ENCODE data around the gene KCNK7. TPM values are rescaled to one million over a fixed set of nuclear protein-coding genes. Genes with fewer than 3 reads are reported as not detected.

Gene KCNK7
- total RNA-seq, 1 donor from 2014 or later = 1.5 TPM

DNA sequence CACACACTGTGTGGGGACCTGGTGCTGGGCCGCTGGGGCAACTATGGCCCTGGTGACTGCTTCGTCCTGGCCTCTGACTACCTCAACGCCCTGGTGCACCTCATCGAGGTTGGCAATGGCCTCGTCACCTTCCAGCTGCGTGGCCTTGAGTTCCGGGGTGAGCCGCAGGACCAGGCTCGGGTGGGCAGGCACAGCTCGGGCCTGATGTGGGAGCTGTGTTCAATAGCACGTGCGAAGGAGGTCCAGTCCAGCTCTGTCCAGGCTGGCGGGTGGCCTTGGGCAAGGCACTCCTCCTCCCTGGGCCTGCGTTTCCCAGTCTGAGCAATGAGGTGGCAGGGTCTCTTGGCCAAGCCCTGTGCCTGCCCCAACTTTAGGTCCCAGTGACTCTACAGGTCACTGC lies 34.0 kb upstream of the KCNK7 start:
- no peak for DNase-seq (ENCODE audit: low spot score)

DNA sequence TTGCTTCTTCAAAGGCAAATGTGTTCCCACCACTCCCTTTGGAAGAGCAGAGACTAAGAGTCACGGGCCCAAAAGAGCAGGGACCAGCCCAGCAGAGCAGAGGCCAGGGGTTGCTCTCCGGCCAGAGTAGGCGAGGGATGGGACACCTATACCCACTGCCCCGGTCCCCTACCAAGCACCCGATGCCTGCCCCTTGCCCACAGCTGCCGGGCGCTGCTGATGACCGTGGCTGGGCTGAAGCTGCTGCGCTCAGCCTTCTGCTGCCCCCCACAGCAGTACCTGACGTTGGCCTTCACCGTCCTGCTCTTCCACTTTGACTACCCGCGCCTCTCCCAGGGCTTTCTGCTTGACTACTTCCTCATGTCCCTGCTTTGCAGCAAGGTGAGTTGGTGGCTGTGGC lies 31.6 kb upstream of the KCNK7 start:
- DNase-seq (ENCODE audit: low spot score) = no peak

DNA sequence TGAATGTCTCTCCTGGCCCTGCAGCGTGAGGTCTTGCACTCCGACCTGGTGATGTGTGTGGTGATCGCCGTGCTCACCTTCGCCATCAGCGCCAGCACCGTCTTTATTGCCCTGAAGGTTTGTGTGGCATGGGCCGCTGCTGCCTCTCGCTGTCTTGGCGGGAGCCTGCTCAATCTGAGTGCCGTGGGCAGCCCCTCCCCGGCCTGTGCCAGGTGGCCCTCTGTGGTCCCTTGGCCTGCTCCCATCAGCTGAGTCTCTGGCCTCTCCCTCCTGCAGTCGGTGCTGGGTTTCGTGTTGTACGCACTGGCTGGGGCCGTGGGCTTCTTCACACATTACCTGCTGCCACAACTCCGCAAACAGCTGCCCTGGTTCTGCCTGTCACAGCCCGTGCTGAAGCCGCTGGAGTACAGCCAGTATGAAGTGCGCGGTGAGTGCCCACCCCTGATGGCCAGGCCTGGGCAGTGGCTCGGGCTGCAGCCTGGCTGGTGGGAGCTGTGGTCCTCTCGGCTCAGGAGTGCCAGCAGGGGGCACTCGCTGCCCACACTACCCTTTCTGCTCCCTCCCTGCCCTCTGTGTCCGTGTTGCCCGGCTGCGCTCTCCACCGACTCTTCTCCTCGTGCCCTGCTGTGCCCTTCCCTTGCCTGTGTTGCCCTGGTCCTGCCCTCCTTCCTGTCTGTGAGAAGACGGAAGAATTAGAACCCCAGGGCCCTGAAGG lies 30.2 kb upstream of the KCNK7 start:
- no peak for DNase-seq (ENCODE audit: low spot score)

DNA sequence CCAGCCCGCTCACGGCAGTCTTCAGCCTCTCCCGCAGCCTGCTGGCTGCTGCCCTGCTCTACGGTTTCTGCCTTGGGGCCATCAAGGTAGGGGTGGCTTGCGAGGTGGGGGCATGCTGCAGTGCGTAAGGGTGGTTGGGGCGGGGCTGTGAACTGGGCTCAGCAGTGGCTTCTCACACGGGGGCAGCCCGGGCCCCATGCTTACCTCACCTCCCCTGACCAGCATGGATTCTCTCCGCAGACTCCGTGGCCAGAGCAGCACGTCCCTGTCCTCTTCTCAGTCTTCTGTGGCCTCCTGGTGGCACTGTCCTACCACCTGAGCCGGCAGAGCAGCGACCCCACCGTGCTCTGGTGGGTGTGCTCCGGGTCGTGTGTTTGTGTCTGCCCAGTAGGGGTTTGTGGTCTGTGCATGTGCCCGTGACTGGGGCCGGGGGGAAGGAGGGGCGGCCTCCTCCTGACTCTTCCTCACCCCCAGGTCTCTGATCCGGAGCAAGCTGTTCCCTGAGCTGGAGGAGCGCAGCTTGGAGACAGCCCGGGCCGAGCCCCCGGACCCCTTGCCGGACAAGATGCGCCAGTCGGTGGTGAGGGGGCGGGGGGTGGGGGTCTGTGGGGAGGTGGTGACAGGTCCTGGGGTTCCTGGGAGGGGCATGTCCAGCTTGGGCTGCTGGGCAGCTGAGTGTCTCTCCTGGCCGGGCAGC lies 29.5 kb upstream of the KCNK7 start:
- DNase-seq (ENCODE audit: low spot score) = no peak

DNA sequence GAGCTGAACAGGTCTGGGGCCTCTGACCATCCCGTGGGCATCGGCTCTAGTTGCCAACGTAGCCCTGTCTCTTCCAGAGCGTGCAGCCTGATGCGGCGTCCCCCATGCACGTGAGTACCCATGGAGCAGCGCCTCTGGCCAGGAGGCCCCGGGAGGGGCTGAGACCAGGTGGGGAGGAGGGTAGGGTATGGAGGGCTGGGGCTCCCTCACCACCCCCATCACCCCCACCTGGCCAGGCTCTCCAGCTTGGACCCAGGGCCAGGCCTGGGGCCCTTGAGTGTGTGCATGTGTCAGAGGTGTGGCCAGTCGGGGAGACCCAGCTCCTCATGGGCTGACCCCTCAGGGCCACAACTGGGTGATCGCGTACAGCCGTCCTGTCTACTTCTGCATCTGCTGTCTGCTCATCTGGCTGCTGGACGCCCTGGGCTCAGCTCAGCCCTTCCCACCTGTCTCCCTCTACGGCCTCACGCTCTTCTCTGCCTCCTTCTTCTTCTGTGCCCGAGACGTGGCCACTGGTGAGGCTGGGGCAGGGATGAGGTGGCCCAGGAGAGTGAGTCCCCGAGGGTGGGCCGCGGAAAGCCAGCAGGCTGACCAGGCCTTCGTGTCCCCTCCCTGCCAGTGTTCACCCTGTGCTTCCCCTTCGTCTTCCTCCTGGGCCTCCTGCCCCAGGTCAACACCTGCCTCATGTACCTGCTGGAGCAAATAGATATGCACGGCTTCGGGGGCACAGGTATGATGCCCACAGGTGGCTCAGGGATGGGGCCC lies 28.4 kb upstream of the KCNK7 start:
- no peak for DNase-seq (ENCODE audit: low spot score)

DNA sequence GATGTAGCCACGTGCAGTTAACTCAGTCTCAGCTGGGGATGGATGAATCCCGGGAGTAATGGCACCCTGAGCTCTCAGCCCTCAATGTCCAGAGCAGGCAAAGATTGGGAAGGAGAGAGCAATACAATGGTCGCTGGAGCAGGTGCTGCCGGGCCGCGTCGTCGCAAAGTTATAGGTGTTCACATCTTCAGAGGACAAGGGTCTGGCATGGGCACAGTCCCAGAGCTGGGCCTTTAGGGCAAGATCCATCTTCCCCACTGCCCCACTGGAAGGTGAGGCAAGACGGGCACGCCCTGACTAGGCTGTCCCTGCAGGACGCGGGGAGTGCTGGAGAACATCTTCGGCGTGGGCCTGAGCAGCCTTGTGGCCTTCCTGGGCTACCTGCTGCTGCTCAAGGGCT lies 27.6 kb upstream of the KCNK7 start:
- DNase-seq (ENCODE audit: low spot score) = no peak

DNA sequence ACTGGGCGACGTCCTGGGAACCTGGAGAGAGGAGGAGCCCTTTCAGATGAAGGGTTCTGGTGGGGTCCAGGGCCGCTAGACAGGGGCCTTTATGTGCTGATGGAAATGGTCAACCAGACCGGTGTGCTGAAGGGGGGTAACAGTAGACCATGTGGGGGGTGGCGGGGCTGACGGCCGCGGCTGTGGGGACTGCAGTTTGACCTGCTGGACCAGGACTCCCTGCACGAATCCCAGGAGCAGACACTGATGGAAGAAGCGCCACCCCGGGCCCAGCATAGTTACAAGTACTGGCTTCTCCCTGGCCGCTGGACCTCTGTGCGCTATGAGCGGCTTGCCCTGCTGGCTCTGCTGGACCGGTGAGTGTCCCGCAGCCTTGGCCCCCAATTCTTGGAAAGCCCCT lies 26.4 kb upstream of the KCNK7 start:
- DNase-seq (ENCODE audit: low spot score) = no peak

DNA sequence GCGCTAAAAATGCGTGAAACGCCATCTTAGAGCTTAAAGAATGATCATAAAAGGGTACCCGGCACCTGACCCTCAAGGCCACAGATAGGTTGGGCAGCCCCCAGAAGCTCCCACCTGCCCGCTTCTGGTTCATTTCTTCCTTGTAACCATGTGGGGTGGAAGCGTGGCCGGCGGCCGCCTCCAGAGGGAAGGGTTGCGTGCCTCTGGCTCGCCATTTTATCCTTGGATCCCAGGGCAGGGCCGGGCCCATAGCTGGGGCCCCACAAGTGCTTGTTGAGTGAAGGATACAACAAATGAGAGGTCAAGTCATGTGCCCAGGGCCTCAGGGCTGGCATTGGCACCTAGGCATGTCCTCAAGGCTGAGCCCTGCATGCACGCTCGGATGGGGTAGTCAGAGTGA lies 25.9 kb upstream of the KCNK7 start:
- DNase-seq (ENCODE audit: low spot score) = no peak

DNA sequence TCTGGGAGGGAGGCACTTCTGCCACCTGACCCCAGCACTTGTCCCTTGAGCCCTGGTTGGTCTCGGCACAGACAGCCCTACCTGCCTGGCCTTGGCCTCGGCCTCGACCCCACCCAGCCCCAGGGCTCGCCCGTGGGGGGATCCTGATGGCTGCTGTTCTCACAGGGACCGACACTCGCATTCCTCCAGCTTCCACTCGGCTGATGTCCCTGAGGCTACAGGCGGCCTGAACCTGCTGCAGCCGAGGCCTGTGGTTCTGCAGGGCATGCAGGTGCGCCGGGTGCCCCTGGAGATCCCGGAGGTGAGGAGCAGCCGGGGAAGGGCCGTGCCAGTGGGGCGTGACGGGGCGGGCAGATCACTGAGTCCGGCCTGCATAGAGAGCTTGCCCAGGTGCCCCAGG lies 25.1 kb upstream of the KCNK7 start:
- DNase-seq (ENCODE audit: low spot score) = no peak

DNA sequence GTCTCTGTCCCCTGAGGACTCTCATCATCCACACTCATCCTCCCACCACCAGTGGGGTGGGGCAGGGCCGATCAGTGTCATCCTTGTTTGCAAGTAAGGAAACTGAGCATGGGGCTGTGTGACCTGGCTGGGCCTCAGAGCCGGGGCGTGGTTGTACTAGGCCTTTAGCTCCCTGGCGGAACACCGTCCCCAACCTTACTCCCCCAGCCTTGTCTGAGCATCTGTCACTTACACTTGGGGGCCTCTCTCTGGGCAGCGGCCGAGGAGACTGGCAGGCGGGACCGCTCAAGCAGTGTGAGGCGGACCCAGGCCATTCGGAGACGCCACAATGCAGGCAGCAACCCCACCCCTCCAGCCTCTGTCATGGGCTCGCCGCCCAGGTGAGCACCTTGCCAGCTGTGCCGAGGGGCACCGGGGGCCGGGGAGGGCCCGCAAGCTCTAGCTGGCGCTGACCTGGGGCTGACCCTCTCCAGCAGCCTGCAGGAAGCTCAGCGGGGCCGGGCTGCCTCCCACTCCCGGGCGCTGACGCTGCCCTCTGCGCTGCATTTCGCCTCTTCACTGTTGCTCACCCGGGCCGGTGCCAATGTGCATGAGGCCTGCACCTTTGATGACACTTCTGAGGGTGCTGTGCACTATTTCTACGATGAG lies 23.8 kb upstream of the KCNK7 start:
- DNase-seq (ENCODE audit: low spot score) = no peak

DNA sequence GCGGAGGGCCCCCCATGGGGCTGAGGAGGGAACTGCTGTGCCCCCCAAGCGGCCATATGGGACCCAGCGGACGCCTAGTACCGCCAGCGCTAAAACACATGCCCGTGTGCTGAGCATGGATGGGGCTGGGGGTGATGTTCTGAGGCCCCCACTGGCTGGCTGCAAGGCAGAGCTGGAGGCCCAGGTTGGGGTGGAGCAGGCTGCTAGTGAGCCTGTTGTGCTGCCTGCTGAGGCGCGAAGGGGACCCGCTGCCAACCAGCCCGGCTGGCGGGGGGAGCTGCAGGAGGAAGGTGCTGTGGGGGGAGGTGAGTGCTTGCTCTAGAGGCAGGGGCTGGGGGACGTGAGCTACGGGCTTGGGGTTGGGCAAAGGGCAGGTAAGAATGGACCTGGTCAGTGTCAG lies 23.2 kb upstream of the KCNK7 start:
- no peak for DNase-seq (ENCODE audit: low spot score)

DNA sequence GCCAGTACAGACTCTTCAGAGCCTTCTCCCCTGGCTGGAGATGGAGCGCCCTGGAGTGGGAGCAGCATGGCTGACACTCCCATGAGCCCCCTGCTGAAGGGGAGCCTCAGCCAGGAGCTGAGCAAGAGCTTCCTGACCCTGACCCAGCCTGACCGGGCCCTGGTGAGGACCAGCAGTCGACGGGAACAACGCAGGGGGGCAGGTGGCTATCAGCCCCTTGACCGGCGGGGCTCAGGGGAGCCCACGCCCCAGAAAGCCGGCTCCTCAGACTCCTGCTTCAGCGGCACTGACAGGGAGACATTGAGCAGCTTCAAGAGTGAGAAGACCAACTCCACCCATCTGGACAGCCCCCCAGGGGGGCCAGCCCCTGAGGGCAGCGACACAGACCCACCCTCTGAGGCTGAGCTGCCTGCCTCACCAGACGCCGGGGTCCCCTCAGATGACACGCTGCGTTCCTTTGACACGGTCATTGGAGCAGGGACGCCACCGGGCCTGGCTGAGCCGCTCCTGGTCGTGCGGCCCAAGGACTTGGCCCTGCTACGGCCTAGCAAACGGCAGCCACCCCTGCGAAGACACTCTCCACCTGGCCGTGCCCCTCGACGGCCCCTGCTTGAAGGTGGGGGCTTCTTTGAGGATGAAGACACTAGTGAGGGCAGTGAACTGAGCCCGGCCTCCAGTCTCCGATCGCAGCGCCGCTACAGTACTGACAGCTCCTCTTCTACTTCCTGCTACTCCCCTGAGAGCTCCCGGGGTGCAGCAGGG lies 22.6 kb upstream of the KCNK7 start:
- no peak for DNase-seq (ENCODE audit: low spot score)

DNA sequence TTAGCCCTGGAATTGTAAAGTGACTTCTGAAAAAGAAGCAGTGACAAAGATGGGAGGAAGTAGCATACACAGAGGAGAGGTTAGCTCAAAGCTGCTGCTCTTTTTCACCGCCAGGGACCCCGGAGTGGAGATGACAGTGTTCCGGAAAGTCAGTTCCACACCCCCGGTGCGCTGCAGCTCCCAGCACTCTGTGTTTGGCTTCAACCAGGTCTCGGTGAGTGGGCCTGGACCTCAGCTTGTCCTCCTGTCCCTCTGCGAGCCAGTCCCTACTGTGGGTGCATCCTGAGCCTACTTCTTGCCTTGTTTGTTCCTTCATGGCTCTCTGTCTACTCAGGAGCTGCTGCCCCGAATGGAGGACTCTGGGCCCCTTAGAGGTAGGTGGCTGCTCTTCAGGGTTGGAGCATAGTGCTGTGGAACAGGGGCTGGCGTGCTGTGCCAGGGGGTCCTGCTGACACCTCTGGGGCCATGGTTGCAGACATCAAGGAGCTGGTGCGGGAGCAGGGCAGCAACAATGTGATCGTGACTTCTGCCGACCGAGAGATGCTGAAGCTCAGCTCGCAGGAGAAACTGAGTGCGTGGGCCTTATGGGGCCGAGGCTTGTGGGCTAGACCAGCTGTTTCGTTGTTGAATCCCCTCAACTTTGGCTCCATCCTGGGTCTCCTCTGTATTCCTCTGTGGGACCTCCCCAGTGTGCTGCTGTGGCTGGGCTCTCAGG lies 21.7 kb upstream of the KCNK7 start:
- no peak for DNase-seq (ENCODE audit: low spot score)

DNA sequence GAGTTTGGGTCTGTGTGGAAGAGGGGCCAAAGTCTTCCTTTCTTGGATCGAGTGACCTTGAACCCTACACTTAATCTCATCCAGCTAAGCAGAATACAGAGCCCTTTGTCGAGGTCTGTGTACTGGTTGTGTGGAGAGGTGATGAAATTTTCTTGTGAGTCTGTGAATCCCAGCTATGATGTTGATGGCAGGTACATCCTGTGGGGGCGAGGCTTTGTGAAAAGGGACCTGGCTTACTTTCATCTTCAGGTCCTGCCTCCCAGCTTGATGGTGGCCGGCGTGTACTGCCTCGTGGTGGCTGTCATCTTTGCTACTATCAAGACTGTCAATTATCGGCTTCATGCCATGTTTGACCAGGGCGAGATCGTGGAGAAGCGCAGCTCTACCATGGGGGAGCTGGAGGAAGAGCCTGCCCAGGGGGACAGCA lies 21.0 kb upstream of the KCNK7 start:
- DNase-seq (ENCODE audit: low spot score) = no peak

DNA sequence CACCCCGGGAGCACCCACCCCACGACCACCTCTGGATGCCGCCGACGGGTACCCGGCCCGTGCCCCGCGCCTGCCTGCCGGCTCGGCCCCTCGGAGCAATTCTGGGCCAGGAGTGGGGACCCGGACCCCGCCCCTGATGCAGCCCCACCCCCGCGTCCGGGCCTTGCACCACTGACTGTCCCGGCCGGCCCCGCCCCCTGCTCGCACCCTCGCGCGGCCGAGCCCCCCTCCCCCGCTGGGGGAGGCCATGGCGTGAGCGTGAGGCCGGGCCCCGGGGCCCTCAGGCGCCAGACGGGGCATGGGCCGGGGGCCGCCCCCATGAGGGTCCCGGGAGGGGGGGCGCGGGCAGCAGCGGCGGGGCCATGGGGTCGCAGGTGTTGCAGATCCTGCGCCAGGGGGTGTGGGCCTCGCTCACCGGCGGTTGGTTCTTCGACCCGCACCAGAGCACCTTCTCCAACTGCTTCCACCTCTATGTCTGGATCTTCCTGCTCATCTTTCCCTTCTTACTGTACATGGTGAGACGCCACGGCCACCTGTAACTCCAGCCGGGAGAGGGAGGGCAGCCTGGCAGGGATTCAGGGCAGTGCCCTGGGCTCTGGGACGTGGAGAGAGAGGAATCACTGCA lies 20.5 kb upstream of the KCNK7 start:
- no peak for DNase-seq (ENCODE audit: low spot score)

DNA sequence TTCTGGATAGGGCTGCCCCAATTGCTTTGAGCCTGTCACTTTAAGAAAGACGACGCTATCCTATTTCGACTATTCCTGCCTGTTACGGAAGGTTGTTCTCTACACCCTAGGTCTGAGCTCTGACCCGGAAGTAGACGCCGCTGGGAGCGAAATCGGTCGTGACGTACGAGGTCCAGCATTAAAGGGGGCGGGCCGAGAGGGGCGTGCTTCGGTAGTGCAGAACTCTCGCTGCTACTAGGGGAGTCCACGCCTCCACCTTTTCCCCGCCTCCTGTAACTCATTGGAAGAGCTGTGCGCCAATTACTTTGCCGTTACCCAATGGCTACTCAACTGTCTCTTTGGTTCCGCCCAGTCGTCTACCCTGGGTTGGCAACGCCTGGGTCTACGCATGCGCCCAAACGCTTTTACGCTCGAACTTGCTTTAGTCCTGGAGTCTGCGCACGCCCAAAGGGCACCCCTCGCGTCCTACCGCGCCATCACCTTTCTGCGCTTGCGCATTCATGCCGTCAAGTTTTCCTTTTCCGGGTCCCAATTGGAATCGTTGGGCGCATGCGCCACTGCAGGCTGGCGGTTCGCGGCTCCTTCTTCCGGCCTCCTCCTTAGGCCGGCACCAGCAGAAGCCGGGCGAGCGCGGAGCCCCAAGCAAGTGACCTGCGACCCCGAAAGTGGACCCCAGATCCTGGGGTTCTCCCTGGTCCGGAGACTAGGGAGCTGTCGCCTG lies 19.8 kb upstream of the KCNK7 start, which contains the start of gene PCNX3:
TSS of gene PCNX3 (plus strand) at position 548 of the 721 bp plus-strand sequence. CDS start 536 bp downstream, outside the sequence.
- DNase-seq (ENCODE audit: low spot score) = peak; percentile 100

DNA sequence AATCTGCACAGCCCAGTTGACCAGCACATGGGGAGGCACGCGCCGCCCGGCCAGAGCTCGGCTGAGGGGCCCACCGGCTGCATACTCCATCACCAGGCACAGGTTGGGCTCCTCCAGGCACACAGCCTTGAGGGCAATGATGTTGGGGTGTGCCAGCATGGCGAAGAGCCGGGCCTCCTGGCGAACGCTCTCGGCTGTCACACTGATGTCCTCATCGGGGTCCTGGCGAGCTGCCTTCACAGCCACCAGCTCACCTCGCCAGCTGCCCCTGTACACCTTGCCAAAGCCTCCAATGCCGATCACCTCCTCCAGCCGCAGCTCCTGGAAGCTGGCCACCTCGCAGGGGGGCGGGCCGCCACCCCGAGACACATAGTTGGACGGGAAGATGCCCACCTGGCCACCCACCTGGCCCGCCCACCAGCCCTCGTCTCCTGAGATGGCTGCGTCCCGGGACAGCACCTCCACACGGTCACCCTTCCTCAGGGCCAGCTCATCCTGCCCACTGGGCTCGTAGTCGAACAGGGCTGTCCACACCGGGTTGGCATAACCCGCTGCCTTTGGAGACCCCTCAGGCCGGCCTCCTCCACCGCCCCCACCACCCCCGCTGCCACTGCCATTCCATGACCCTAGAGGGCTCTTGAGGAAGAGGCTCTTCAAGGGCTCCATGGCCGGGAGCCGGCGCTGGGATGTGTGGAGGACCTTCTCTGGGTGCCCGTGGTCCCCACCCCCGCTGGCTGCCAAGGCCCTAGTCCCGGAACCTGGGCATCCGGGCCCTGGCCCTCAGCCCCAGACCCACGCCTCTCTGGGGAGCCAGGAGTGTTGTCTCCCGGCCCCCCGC lies 17.7 kb upstream of the KCNK7 start:
- DNase-seq (ENCODE audit: low spot score) = no peak

DNA sequence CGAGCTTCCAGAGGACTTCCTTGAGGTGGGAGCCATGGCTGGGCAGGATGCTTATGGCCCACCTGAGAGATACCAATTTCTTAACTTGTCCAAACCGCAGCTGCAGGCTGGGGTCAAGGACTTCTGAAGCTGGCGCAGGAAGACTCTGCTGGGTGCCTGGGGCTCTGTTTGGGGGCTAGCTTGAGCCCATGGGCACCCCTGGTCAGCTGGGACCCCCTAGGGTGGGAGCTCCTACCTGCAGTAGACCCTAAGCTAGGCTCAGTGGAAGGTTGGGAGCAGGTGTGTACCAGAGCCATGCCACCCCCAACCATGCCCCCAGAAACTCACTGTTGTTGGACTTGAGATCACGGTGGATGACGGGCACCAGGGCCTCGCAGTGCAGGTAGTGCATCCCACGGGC lies 17.1 kb upstream of the KCNK7 start:
- DNase-seq (ENCODE audit: low spot score) = no peak
